DND-41 (cell line): ENCODE measurements around the gene TTC29.

ENCODE experiments used
- ATAC-seq: fragments of 200-7000 bp; cut with Tn5 transposase; 3 replicates; pipeline ENCODE4 v1.9.1; 2021; ENCODE audit warnings: low read depth; ENCODE audit not compliant: insufficient read depth
- DNase-seq: peaks from one replicate; pipeline ENCODE4 v3.0.0-alpha.2; 2020
- H2AFZ ChIP-seq: 2 replicates; pipeline ENCODE4 v1.6.0; 2012; ENCODE audit warnings: low read depth, low read length
- H3K27ac ChIP-seq: 2 replicates; pipeline ENCODE4 v1.5.1; 2012; ENCODE audit warnings: low read length, inconsistent platforms
- H3K27me3 ChIP-seq: fragments of 200-600 bp; sonication (generic); 2 replicates; pipeline ENCODE4 v1.6.0; 2012; ENCODE audit warnings: low read length, mild to moderate bottlenecking, inconsistent platforms; ENCODE audit not compliant: insufficient read depth, poor library complexity
- H3K36me3 ChIP-seq: 2 replicates; pipeline ENCODE4 v1.5.1; 2012; ENCODE audit warnings: low read length, inconsistent platforms; ENCODE audit not compliant: insufficient read depth
- H3K4me1 ChIP-seq: 2 replicates; pipeline ENCODE4 v1.5.1; 2012; ENCODE audit warnings: mild to moderate bottlenecking, low read length; ENCODE audit not compliant: insufficient read depth
- H3K4me2 ChIP-seq: 2 replicates; pipeline ENCODE4 v1.6.0; 2012; ENCODE audit warnings: mild to moderate bottlenecking, moderate library complexity, low read length, inconsistent platforms; ENCODE audit not compliant: insufficient read depth
- H3K4me3 ChIP-seq, 2 experiments: fragments of 200-600 bp in 1 of 2; shearing (Covaris generic) in 1 of 2; 2 replicates each; pipeline ENCODE4 v1.5.1; 2012 to 2016; ENCODE audit warnings: inconsistent platforms in 2 of 2, low read length in 2 of 2, mild to moderate bottlenecking in 2 of 2, low read depth in 1 of 2, moderate library complexity in 1 of 2
- H3K79me2 ChIP-seq: 2 replicates; pipeline ENCODE4 v1.6.0; 2012; ENCODE audit warnings: low read length, inconsistent platforms; ENCODE audit not compliant: insufficient read depth
- H3K9ac ChIP-seq: 2 replicates; pipeline ENCODE4 v1.6.0; 2012; ENCODE audit warnings: low read depth, mild to moderate bottlenecking, inconsistent platforms, low read length, moderate library complexity
- H3K9me3 ChIP-seq: 2 replicates; pipeline ENCODE4 v1.5.1; 2012; ENCODE audit warnings: low read length, moderate library complexity, mild to moderate bottlenecking, inconsistent platforms; ENCODE audit not compliant: insufficient read depth, severe bottlenecking
- H4K20me1 ChIP-seq: 2 replicates; pipeline ENCODE4 v1.6.0; 2012; ENCODE audit warnings: low read length; ENCODE audit not compliant: insufficient read depth
- EZH2 ChIP-seq: IDR thresholded peaks from 3 replicates; pipeline ENCODE4 v1.6.1; 2012; ENCODE audit warnings: borderline replicate concordance, low read depth, mild to moderate bottlenecking, moderate library complexity, low read length, inconsistent platforms; ENCODE audit not compliant: severe bottlenecking
- TF ChIP-seq, protein P1 (sequence below): IDR thresholded peaks from 2 replicates; pipeline ENCODE4 v1.5.1; 2012; ENCODE audit warnings: borderline replicate concordance, low read length, moderate library complexity, mild to moderate bottlenecking; ENCODE audit not compliant: poor library complexity, severe bottlenecking; ENCODE audit errors: extremely low read depth

TTC29 gene

DNA sequence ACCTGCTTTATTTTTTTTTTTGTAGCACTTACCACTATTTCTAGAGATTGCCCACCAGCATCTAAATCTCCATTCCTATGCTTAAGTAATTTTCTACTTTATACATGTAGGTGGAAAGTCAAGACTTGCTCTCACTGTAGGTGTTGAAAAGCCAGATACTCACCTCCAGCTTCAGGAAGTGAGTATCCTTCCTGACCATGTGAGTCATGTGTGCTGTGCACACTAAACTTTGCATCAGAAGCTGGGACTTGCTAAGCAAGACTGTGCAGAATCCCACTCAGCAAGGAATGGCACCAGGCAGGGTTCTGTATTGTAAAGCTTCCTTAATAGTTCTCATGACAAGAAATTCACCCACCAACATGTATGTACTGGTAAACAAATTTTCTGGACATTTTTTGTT is 155.1 kb downstream of the TTC29 start:
- H3K4me1 ChIP-seq = no peaks in the 10 kb centered on the region
- H3K4me2 ChIP-seq = no peak overlapping the region
- TF ChIP-seq, protein P1, sequence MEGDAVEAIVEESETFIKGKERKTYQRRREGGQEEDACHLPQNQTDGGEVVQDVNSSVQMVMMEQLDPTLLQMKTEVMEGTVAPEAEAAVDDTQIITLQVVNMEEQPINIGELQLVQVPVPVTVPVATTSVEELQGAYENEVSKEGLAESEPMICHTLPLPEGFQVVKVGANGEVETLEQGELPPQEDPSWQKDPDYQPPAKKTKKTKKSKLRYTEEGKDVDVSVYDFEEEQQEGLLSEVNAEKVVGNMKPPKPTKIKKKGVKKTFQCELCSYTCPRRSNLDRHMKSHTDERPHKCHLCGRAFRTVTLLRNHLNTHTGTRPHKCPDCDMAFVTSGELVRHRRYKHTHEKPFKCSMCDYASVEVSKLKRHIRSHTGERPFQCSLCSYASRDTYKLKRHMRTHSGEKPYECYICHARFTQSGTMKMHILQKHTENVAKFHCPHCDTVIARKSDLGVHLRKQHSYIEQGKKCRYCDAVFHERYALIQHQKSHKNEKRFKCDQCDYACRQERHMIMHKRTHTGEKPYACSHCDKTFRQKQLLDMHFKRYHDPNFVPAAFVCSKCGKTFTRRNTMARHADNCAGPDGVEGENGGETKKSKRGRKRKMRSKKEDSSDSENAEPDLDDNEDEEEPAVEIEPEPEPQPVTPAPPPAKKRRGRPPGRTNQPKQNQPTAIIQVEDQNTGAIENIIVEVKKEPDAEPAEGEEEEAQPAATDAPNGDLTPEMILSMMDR = no peak
- TF ChIP-seq EZH2 = no peak
- no peaks in the 10 kb centered on the region for H3K27me3 ChIP-seq
- ATAC-seq (no peak), DNase-seq (no peak)
- H4K20me1 ChIP-seq = no peaks in the 10 kb centered on the region
- no peak overlapping the region for H2AFZ ChIP-seq
- H3K79me2 ChIP-seq = no peaks in the 10 kb centered on the region
- H3K4me3 ChIP-seq = no peak overlapping the region
- H3K36me3 ChIP-seq = no peaks in the 10 kb centered on the region
- H3K9ac ChIP-seq = no peak overlapping the region
- no peaks in the 10 kb centered on the region for H3K9me3 ChIP-seq
- H3K27ac ChIP-seq = no peak overlapping the region

DNA sequence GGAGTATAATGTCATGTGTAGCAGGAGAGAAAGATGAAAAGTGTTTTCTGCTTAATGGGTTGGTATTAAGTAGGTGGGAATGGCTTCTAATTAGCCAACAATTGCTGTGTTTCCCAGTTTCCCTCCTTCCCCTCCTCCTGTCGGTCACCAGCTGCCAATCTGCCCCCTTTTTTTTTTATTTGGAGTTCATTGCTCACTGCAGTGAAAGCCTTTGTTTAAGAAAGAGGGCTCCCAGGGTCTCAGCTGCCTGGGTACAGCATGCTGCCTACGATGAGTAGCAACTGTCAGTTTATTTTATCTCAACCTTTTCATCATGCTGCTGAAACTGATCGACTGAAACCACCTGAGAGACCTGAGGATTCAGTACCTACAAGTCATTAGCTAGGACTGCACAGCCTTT is 157.9 kb downstream of the TTC29 start:
- ATAC-seq (no peak), DNase-seq (no peak)
- no peaks in the 10 kb centered on the region for H3K4me1 ChIP-seq
- no peak overlapping the region for H3K9ac ChIP-seq
- H3K4me3 ChIP-seq = no peak overlapping the region
- no peak overlapping the region for H3K27ac ChIP-seq
- no peak overlapping the region for H3K4me2 ChIP-seq
- no peaks in the 10 kb centered on the region for H3K36me3 ChIP-seq
- H2AFZ ChIP-seq = no peak overlapping the region
- no peaks in the 10 kb centered on the region for H4K20me1 ChIP-seq
- no peaks in the 10 kb centered on the region for H3K27me3 ChIP-seq
- H3K79me2 ChIP-seq = no peaks in the 10 kb centered on the region
- TF ChIP-seq EZH2 = no peak
- TF ChIP-seq, protein P1 = no peak
- H3K9me3 ChIP-seq = no peaks in the 10 kb centered on the region

DNA sequence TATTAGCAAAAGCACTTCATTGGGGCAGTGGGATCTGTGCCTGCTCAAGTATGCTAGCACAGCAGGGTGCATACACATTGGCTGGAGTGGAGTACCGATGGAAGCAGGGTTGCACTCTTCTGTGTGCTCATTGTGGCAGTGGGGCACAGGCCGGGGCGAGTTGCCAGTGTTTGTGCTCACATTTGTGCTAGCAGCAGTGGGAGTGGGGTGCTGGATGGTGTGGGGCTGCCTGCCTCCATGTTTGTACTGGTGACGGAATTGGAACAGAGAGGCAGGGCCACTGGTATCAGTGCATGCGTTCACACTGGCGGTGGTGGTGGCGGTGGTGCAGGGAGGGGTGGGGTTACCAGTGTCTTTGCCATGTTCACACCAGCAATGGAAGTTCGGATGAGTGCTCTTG is 169.0 kb downstream of the TTC29 start:
- TF ChIP-seq EZH2 = no peak
- TF ChIP-seq, protein P1 = no peak
- H3K9ac ChIP-seq = no peak overlapping the region
- DNase-seq = no peak
- no peaks in the 10 kb centered on the region for H3K4me1 ChIP-seq
- H3K36me3 ChIP-seq = no peaks in the 10 kb centered on the region
- no peak overlapping the region for H3K27ac ChIP-seq
- no peak overlapping the region for H3K4me3 ChIP-seq
- no peak overlapping the region for H2AFZ ChIP-seq
- no peak overlapping the region for H3K4me2 ChIP-seq
- H4K20me1 ChIP-seq = no peaks in the 10 kb centered on the region
- H3K27me3 ChIP-seq = no peaks in the 10 kb centered on the region
- ATAC-seq = no peak
- no peaks in the 10 kb centered on the region for H3K9me3 ChIP-seq
- no peaks in the 10 kb centered on the region for H3K79me2 ChIP-seq

DNA sequence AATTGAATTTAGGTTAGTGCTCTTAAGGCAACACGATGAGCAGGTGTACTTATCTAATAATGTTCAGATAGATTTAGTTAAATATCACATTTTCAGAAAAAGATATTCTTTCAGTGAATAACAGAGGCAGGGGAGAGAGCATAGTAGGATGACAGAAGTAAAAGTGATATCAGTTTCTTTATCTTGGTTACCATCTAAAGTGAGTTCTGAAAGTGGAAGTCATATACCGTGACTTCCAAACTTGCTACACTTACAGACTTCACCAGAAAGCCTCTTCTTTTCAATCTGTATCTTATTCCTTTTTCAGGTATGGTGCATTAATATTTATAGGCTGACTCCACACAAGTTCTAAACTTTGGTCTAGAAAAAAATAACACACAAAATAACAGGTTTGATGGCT is 182.1 kb downstream of the TTC29 start:
- Histone ChIP-seq H4K20me1 (no peaks in the 10 kb centered on the region), H3K4me3 (no peak overlapping the region), H3K9me3 (no peaks in the 10 kb centered on the region), H2AFZ (no peak overlapping the region), H3K79me2 (no peaks in the 10 kb centered on the region), H3K36me3 (no peaks in the 10 kb centered on the region), H3K27ac (no peak overlapping the region), H3K9ac (no peak overlapping the region), H3K4me1 (no peaks in the 10 kb centered on the region), H3K4me2 (no peak overlapping the region), H3K27me3 (no peaks in the 10 kb centered on the region)
- DNase-seq (no peak), ATAC-seq (no peak)
- TF ChIP-seq EZH2 = no peak
- TF ChIP-seq, protein P1 = no peak
